Tibial nerve (tissue), 4 donors: ENCODE results near the gene NIT1. TPM values are rescaled to one million over a fixed set of nuclear protein-coding genes. Genes with fewer than 3 reads are reported as not detected.

ENCODE experiments used
- DNase-seq, 2 donors: peaks; one replicate each; pipeline ENCODE4 v3.0.0-alpha.2; 2019; ENCODE audit warnings: low spot score in 2 of 2
- H3K27ac ChIP-seq, 4 donors: fragments of 200-600 bp; sonication (generic) in 3 of 4; one replicate each; pipeline ENCODE4 v1.5.1; 2017 to 2019; ENCODE audit warnings: mild to moderate bottlenecking in 1 of 4
- H3K27me3 ChIP-seq, 2 donors: fragments of 200-600 bp; sonication (generic) in 1 of 2; one replicate each; pipeline versions ENCODE4 v1.5.1 to v1.6.0; 2017 to 2019
- H3K36me3 ChIP-seq, 3 donors: fragments of 200-600 bp; sonication (generic); one replicate each; pipeline ENCODE4 v1.5.1; 2018 to 2019
- H3K4me1 ChIP-seq, 4 donors: fragments of 200-600 bp; sonication (generic) in 3 of 4; one replicate each; pipeline ENCODE4 v1.5.1; 2017 to 2019
- H3K4me3 ChIP-seq, 4 donors: fragments of 200-600 bp; sonication (generic) in 3 of 4; one replicate each; pipeline ENCODE4 v1.5.1; 2017 to 2019; ENCODE audit warnings: mild to moderate bottlenecking in 1 of 4, moderate library complexity in 1 of 4
- H3K9me3 ChIP-seq, 4 donors: fragments of 200-600 bp; sonication (generic) in 3 of 4; one replicate each; pipeline ENCODE4 v1.5.1; 2017 to 2019
- CTCF ChIP-seq, 5 experiments: fragments of 200-600 bp in 3 of 5; fragments of 450-650 bp in 2 of 5; sonication (generic) in 3 of 5; IDR thresholded peaks; one replicate each; pipeline ENCODE4 v1.5.1; 2016 to 2019; ENCODE audit warnings: antibody characterized with exemption in 5 of 5, mild to moderate bottlenecking in 3 of 5, moderate library complexity in 2 of 5
- EP300 ChIP-seq, 2 donors: sonication (generic); formaldehyde crosslinking; IDR thresholded peaks; one replicate each; pipeline ENCODE4 v1.6.1; 2017; ENCODE audit warnings: antibody characterized with exemption in 2 of 2, mild to moderate bottlenecking in 1 of 2
- POLR2A ChIP-seq, 2 donors: fragments of 450-650 bp; IDR thresholded peaks; one replicate each; pipeline ENCODE4 v1.6.1; 2017; ENCODE audit warnings: antibody characterized with exemption in 2 of 2, mild to moderate bottlenecking in 2 of 2, moderate library complexity in 2 of 2
- WGBS, 2 donors: methylation state at CpG; one replicate each; pipeline ENCODE4 v1.1.5; 2018; 5-methylcytosine and 5-hydroxymethylcytosine counted together
- total RNA-seq, 4 donors: library from RNA; depleted of rRNA; stranded (reverse); fragments of >200 nt; gene quantifications; one replicate each; pipeline ENCODE4 v1.1.0, GENCODE V29; 2016

The NIT1 gene
- total RNA-seq, 4 donors from 2014 or later = 26.4 to 43.0 (median 32.9) TPM

GRCh38 chr1:161074676-161075368, 43.1 kb upstream of the NIT1 start:
- no peak overlapping the region for H3K4me3 ChIP-seq
- TF ChIP-seq CTCF (IDR thresholded peaks at IDR 0.05) (no peak), EP300 (IDR thresholded peaks at IDR 0.05) (no peak), POLR2A (IDR thresholded peaks at IDR 0.05) (no peak)
- no peaks in the 10 kb centered on the region for H3K4me1 ChIP-seq
- no peaks in the 10 kb centered on the region for H3K36me3 ChIP-seq
- no peak overlapping the region for H3K27ac ChIP-seq
- no peak for DNase-seq
- no peaks in the 10 kb centered on the region for H3K27me3 ChIP-seq
- WGBS, 2 donors = 77 to 91% methylated on average over 7 to 12 of the region's 12 CpGs
- H3K9me3 ChIP-seq = no peaks in the 10 kb centered on the region

- H3K27me3 ChIP-seq = no peaks in the 10 kb centered on the region
- H3K4me3 ChIP-seq = no peak overlapping the region
- DNase-seq = no peak
- H3K4me1 ChIP-seq = no peaks in the 10 kb centered on the region
- H3K9me3 ChIP-seq = no peaks in the 10 kb centered on the region
- TF ChIP-seq EP300 (IDR thresholded peaks at IDR 0.05) = no peak
- TF ChIP-seq POLR2A (IDR thresholded peaks at IDR 0.05) = no peak
- TF ChIP-seq CTCF (IDR thresholded peaks at IDR 0.05) = no peak
- no peaks in the 10 kb centered on the region for H3K36me3 ChIP-seq
- H3K27ac ChIP-seq = no peak overlapping the region
These were observed 41.5 kb upstream of the NIT1 start for GRCh38 chr1:161076410-161076809.

GRCh38 chr1:161077426-161077825, 40.5 kb upstream of the NIT1 start:
- DNase-seq = no peak
- H3K9me3 ChIP-seq = no peaks in the 10 kb centered on the region
- no peak overlapping the region for H3K4me3 ChIP-seq
- no peaks in the 10 kb centered on the region for H3K4me1 ChIP-seq
- H3K27ac ChIP-seq = no peak overlapping the region
- TF ChIP-seq CTCF (IDR thresholded peaks at IDR 0.05) (no peak), POLR2A (IDR thresholded peaks at IDR 0.05) (no peak), EP300 (IDR thresholded peaks at IDR 0.05) (no peak)
- H3K36me3 ChIP-seq = no peaks in the 10 kb centered on the region
- no peaks in the 10 kb centered on the region for H3K27me3 ChIP-seq
- WGBS, 2 donors = 55 to 76% methylated on average over 3 to 9 of the region's 9 CpGs

GRCh38 chr1:161079436-161080110, 38.3 kb upstream of the NIT1 start:
- Histone ChIP-seq H3K9me3 (no peaks in the 10 kb centered on the region), H3K4me3 (no peak overlapping the region), H3K36me3 (no peaks in the 10 kb centered on the region), H3K4me1 (no peaks in the 10 kb centered on the region), H3K27ac (no peak overlapping the region), H3K27me3 (no peaks in the 10 kb centered on the region)
- 55 to 72% methylated on average over 19 to 41 of the region's 41 CpGs for WGBS, 2 donors
- DNase-seq = no peak
- no peak for TF ChIP-seq CTCF (IDR thresholded peaks at IDR 0.05)
- TF ChIP-seq EP300 (IDR thresholded peaks at IDR 0.05) = no peak
